ENCODE measurements around the gene C2orf66.

The C2orf66 gene

GRCh38 chr2:196783431-196784094 is 25.6 kb downstream of the C2orf66 start:
- Histone ChIP-seq H3K79me2 (ENCODE audit: insufficient read depth, low read depth) (no peaks in the 10 kb centered on the region), H3K27ac (no peak overlapping the region), H3K4me3 (IDR thresholded peaks at IDR 0.05; ENCODE audit: insufficient read depth, low read depth, low read length) (no peak overlapping the region), H3K4me1 (ENCODE audit: low read depth, poor library complexity, severe bottlenecking) (no peaks in the 10 kb centered on the region), H3K4me2 (no peak overlapping the region), H4K20me1 (ENCODE audit: insufficient read depth) (no peaks in the 10 kb centered on the region), H3K27me3 (ENCODE audit: insufficient read depth, low read depth) (no peaks in the 10 kb centered on the region), H3K9ac (no peak overlapping the region), H2AFZ (ENCODE audit: low read depth) (no peak overlapping the region), H3K36me3 (ENCODE audit: insufficient read depth) (peaks cover 7% of the 10 kb centered on the region; the same call in 1 of the 2 replicates)
- TF ChIP-seq CTCF (conservative IDR thresholded peaks at IDR 0.05; ENCODE audit: low read depth, low read length) = no peak

GRCh38 chr2:196767101-196767500 is 42.1 kb downstream of the C2orf66 start:
- H3K9ac ChIP-seq = no peak overlapping the region
- no peaks in the 10 kb centered on the region for H4K20me1 ChIP-seq (ENCODE audit: insufficient read depth)
- H3K27ac ChIP-seq = no peak overlapping the region
- H3K36me3 ChIP-seq (ENCODE audit: insufficient read depth) = peaks cover 18% of the 10 kb centered on the region; the same call in 1 of the 2 replicates
- H3K4me2 ChIP-seq = no peak overlapping the region
- TF ChIP-seq CTCF (conservative IDR thresholded peaks at IDR 0.05; ENCODE audit: low read depth, low read length) = no peak
- H3K79me2 ChIP-seq (ENCODE audit: insufficient read depth, low read depth) = no peaks in the 10 kb centered on the region
- no peaks in the 10 kb centered on the region for H3K27me3 ChIP-seq (ENCODE audit: insufficient read depth, low read depth)
- no peak overlapping the region for H3K4me3 ChIP-seq (IDR thresholded peaks at IDR 0.05; ENCODE audit: insufficient read depth, low read depth, low read length)
- H3K4me1 ChIP-seq (ENCODE audit: low read depth, poor library complexity, severe bottlenecking) = no peaks in the 10 kb centered on the region
- H2AFZ ChIP-seq (ENCODE audit: low read depth) = no peak overlapping the region

- H3K4me1 ChIP-seq (ENCODE audit: low read depth, poor library complexity, severe bottlenecking) = peaks cover 9% of the 10 kb centered on the region
- no peaks in the 10 kb centered on the region for H3K79me2 ChIP-seq (ENCODE audit: insufficient read depth, low read depth)
- no peaks in the 10 kb centered on the region for H4K20me1 ChIP-seq (ENCODE audit: insufficient read depth)
- no peak overlapping the region for H3K27ac ChIP-seq
- TF ChIP-seq CTCF (conservative IDR thresholded peaks at IDR 0.05; ENCODE audit: low read depth, low read length) = no peak
- H3K9ac ChIP-seq = no peak overlapping the region
- no peak overlapping the region for H3K4me2 ChIP-seq
- H3K4me3 ChIP-seq (IDR thresholded peaks at IDR 0.05; ENCODE audit: insufficient read depth, low read depth, low read length) = no peak overlapping the region
- H2AFZ ChIP-seq (ENCODE audit: low read depth) = no peak overlapping the region
- 0 out of 2 replicates have a peak, but pooled peaks cover 11% of the 10 kb centered on the region for H3K36me3 ChIP-seq (ENCODE audit: insufficient read depth)
- H3K27me3 ChIP-seq (ENCODE audit: insufficient read depth, low read depth) = no peaks in the 10 kb centered on the region
Observed at GRCh38 chr2:196759378-196759706, 49.8 kb downstream of the C2orf66 start.

GRCh38 chr2:196758474-196759377 is 50.4 kb downstream of the C2orf66 start:
- H3K79me2 ChIP-seq (ENCODE audit: insufficient read depth, low read depth) = no peaks in the 10 kb centered on the region
- no peak overlapping the region for H3K27ac ChIP-seq
- H3K4me1 ChIP-seq (ENCODE audit: low read depth, poor library complexity, severe bottlenecking) = peaks cover 9% of the 10 kb centered on the region
- no peak overlapping the region for H3K9ac ChIP-seq
- H3K4me2 ChIP-seq = no peak overlapping the region
- no peak overlapping the region for H3K4me3 ChIP-seq (IDR thresholded peaks at IDR 0.05; ENCODE audit: insufficient read depth, low read depth, low read length)
- 0 out of 2 replicates have a peak, but pooled peaks cover 6% of the 10 kb centered on the region for H3K36me3 ChIP-seq (ENCODE audit: insufficient read depth)
- H3K27me3 ChIP-seq (ENCODE audit: insufficient read depth, low read depth) = no peaks in the 10 kb centered on the region
- H2AFZ ChIP-seq (ENCODE audit: low read depth) = no peak overlapping the region
- TF ChIP-seq CTCF (conservative IDR thresholded peaks at IDR 0.05; ENCODE audit: low read depth, low read length) = peak; percentile 60
- no peaks in the 10 kb centered on the region for H4K20me1 ChIP-seq (ENCODE audit: insufficient read depth)

Data from KMS-11 (cell line).